Skin epidermis (tissue), 12 donors: ENCODE results near the gene XRCC1.
"Not testable (repeated sequence)": the region's sequence is repeated elsewhere in the genome, so short reads cannot be mapped to it uniquely, and the experiment has no call there.

Experiments
- H3K27ac ChIP-seq, 21 experiments: fragments of 200-600 bp; sonication (generic) in 11 of 21; one replicate each; pipeline ENCODE4 v1.5.0; 2020; ENCODE audit warnings: mild to moderate bottlenecking in 3 of 21, inconsistent platforms in 2 of 21, moderate library complexity in 2 of 21
- H3K4me3 ChIP-seq, 7 experiments: fragments of 200-600 bp; sonication (generic) in 2 of 7; one replicate each; pipeline ENCODE4 v1.5.0; 2020; ENCODE audit warnings: inconsistent platforms in 2 of 7, mild to moderate bottlenecking in 2 of 7, moderate library complexity in 1 of 7

The XRCC1 gene

GRCh38 chr19:43526884-43527859, 48.2 kb downstream of the XRCC1 start, which contains the start of gene ETHE1:
Gene ETHE1, minus strand, starts transcription at chr19:43527201. Its CDS starts 24 bp downstream, at chr19:43527177.
- Histone ChIP-seq H3K4me3 (peak within 1 kb of the TSS; percentile 52 to 88 (median 75)), H3K27ac (peak within 1 kb of the TSS; percentile 39 to 93 (median 85))

DNA sequence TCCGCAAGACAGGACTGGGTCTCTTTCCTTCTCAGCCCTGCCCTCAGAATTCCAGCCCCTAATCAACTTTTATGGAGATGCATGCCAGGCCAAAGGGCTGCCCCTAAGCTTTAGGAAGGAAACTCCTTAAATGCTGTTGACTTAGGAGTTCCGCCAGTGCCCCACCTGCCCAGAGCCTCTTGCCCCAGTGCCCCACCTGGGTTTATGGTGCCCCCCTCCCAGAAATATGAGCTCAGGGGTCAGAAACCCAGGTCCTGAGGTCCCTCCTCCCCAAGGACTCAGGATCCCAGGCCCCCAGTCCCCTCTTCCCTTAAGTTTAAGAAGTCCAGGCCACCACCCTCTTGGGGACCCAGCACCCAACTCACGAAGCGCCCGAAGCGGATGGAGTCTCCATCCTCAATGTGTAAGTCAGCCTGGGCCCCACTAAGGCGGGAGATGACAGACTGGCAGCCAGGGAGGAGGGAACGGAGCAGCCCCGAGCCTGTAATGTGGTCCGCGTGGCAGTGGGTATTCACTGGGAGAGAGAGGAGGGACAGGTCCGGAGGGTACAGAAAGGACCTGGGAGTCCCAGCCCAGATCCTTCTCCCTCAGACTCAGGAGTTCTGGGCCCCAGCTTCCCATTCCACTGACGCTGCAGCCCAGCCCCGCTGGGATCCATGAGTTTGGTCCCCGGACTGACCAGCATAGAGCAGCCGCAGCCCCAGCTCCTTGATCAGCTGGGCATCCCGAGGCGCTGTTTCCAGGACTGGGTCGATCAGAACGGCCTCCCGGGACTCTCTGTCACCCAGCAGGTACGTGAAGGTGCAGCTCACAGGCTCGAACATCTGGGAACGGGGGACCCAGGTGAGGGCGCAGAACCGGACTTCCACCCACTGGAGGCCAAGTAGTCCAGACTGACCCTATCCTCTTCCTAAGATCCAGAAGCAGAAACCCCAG, 49.2 kb downstream of the XRCC1 start:
- Histone ChIP-seq H3K27ac (peak overlapping the region; percentile 39 to 93 (median 85)), H3K4me3 (peak overlapping the region; percentile 52 to 88 (median 75))

DNA sequence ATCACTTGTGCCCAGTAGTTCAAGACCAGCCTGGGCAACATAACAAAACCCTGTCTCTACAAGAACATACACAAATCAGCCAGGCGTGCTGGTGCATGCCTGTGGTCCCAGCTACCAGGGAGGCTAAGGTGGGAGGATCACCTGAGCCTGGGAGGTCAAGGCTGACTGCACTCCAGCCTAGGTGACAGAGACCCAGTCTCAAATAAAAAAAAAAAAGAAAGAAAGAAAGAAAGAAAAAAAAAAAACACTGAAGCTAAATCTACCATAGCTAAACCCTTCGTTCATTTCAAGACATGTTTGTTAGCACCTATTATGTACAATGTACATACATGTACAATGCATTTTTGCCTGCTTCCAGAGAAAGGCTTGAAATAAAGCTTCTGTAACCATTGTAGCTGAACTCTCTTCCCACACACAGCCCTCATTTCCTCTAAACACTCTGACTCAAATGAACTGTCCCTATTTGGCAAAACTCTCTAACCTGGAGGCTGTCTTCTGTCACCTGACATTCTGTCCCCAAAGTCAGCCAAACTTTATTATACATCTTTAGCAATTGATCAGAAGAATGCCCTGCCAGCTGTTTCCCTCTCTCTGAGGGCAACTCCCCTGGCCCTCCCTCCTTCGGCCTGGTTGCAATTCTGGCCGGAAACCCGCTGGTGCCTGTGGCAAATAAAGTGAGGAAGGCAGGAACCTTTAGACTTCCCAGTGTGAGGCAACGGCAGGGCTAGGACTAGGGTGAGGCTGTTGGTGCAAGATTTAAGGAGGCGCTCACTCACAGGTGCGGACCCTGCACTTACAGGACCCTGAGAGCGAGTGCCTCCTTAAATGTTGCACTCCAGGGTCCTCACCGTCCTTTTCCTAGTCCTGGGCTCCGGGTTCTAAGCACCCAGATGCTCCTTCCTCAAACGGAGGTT, 50.1 kb downstream of the XRCC1 start:
- H3K27ac ChIP-seq, result peak overlapping the region; percentile 39 to 93 (median 85)
- H3K4me3 ChIP-seq, result peak overlapping the region; percentile 52 to 88 (median 75)

DNA sequence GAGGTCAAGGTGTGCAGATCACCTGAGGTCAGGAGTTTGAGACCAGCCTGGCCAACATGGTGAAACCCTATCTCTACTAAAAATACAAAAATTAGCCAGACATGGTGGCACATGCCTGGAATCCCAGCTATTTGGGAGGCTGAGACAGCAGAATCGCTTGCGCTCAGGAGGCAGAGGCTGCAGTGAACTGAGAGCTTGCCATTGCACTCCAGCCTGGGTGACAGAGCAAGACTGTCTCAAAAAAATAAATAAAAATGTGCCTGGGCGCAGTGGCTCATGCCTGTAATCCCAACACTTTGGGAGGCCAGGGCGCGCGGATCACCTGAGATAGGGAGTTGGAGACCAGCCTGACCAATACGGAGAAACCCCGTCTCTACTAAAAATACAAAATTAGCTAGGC, 51.6 kb downstream of the XRCC1 start:
- peak overlapping the region in 5 of 21 experiments; percentile 26 to 90 (median 51) for H3K27ac ChIP-seq

GRCh38 chr19:43522929-43523328, 52.4 kb downstream of the XRCC1 start:
- Histone ChIP-seq H3K4me3 (no peak overlapping the region), H3K27ac (peak overlapping the region in 6 of 21 experiments; percentile 2 to 64 (median 34))

More for the DNA sequence above, 51.6 kb downstream of the XRCC1 start:
- not testable (repeated sequence) for H3K4me3 ChIP-seq

DNA sequence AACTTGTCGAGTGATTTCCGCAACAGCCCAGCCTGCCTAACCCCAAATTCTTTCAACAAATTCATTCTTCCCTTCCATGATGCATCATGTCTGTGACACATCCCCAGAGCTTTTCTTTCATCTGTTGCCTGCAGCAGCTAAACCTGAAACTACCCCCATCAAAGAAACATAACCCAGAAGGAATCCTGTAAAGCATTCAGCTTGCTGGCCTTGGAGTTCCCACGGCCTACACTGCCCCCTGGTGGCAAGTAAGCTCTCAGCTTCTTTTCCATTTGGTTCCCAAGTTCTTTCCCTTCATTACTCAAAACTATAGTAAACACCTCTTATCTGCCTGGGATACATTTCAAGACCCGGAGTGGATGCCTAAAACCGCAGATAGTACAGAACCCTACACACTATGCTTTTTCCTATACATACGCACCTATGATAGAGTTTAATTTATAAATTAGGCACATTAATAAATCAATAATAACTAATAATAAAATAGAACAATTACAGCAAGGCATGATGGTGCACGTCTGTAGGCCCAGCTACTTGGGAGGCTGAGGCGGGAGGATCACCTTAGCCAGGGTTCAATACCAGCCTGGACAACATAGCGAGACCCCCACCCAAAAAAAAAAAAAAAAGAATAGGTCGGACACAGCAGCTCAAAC, 55.8 kb downstream of the XRCC1 start:
- peak overlapping the region in 2 of 21 experiments; percentile 30 to 62 for H3K27ac ChIP-seq
- no peak overlapping the region for H3K4me3 ChIP-seq

DNA sequence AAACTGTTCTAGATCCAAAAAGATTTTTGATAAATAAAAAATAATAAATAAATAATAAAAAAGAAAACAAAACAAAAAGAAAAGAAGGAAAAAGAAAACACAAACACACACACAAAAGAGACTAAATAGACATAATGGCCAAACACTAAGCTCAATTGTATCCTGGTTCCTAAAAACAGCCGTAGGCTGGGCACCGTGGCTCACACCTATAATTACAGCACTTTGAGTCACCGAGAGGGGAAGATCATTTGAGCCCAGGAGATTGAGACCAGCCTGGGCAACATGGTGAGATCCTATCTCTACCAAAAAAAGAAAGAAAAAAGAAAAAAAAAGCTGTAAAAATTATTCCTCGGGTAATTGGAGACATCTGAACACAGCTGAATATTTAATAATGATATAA, 57.3 kb downstream of the XRCC1 start:
- peak overlapping the region in 4 of 21 experiments; percentile 24 to 62 (median 27) for H3K27ac ChIP-seq
- H3K4me3 ChIP-seq, result no peak overlapping the region

GRCh38 chr19:43512399-43512798, 62.9 kb downstream of the XRCC1 start:
- H3K27ac ChIP-seq, H3K4me3 ChIP-seq: not testable (repeated sequence)

DNA sequence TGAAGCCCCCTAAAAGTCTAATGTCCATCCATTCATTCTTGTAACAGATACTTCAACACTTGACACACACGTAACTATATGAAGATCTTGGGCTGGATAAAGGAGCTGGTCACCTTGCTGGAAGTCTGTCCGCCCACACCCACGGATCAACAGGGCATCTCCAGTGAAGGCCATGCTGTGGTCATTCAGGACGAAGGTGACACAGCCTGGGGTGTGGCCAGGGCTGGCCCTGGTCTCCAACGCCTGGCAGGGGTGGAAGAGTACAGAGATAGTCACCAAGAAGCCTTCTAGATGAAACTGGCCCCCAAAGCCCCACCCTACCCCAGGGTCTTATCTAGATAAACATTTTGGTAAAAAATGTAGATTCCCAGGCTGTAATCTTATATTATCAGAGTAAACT, 64.0 kb downstream of the XRCC1 start:
- H3K4me3 ChIP-seq, result no peak overlapping the region
- no peak overlapping the region for H3K27ac ChIP-seq

GRCh38 chr19:43510713-43511112, 64.6 kb downstream of the XRCC1 start:
- Histone ChIP-seq H3K4me3 (no peak overlapping the region), H3K27ac (no peak overlapping the region)

DNA sequence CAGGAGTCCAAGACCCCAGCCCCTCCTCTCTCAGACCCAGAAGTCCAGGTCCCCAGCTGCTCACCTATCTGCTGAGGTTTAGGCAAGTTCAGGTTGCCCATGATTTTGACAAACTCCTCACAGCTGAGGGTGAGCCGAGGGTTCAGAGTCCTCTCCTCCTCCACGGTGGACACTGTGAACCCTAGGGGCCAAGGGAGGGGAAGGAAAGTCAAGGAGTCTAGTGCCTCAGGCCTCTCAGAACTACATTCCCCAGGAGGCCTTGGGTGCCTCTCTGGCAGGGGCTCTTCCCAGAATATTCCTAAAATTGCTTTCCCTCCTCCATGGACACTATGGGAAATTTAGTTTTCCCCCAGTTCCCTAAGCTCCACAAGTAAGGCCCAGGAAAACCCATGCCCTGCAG, 67.4 kb downstream of the XRCC1 start:
- H3K4me3 ChIP-seq, result no peak overlapping the region

GRCh38 chr19:43506629-43507028, 68.7 kb downstream of the XRCC1 start:
- no peak overlapping the region for H3K27ac ChIP-seq
- no peak overlapping the region for H3K4me3 ChIP-seq

More for the DNA sequence above, 67.4 kb downstream of the XRCC1 start:
- H3K27ac ChIP-seq, result peak overlapping the region in 1 of 21 experiments; percentile 37

GRCh38 chr19:43505941-43506340, 69.4 kb downstream of the XRCC1 start:
- Histone ChIP-seq H3K27ac (no peak overlapping the region), H3K4me3 (no peak overlapping the region)

DNA sequence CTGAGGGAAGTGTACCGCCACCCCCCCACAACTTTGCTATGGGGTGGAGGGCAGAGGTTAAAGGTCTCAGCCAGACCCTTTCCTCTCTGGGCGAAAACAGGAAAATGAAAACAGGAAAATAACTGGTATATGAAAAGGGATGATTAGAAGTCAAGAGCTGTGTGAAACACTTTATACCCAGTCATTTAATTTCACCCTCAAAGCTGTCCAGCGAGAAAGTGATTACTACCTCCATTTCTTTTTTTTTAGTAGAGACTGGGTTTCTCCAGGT, 70.2 kb downstream of the XRCC1 start:
- peak overlapping the region in 2 of 7 experiments; percentile 61 to 71 for H3K4me3 ChIP-seq
- H3K27ac ChIP-seq, result peak overlapping the region in 18 of 21 experiments; percentile 41 to 94 (median 88)

GRCh38 chr19:43504426-43505185, 70.7 kb downstream of the XRCC1 start, which contains the start of gene PHLDB3:
Gene PHLDB3, minus strand, starts transcription at chr19:43504746. Its CDS starts 628 bp downstream, at chr19:43504118.
- Histone ChIP-seq H3K4me3 (peak within 1 kb of the TSS; percentile 61 to 87 (median 72)), H3K27ac (peak within 1 kb of the TSS; percentile 40 to 94 (median 88))

GRCh38 chr19:43503501-43504425, 71.6 kb downstream of the XRCC1 start:
- Histone ChIP-seq H3K4me3 (peak overlapping the region; percentile 61 to 87 (median 72)), H3K27ac (peak overlapping the region; percentile 40 to 94 (median 88))
